ENCODE data around the gene SLC6A11. TPM values are rescaled to one million over a fixed set of nuclear protein-coding genes. Genes with fewer than 3 reads are reported as not detected.

SLC6A11 gene
- total and polyA plus RNA-seq, 9 of the 15 experiments (the other 6 are each of a cell fraction or from before 2014, with no cell fraction given), result 0.04 TPM; not detected in 8

- Histone ChIP-seq H3K4me3 (no peak overlapping the region), H3K4me1 (replicated peaks in 1 of 2; ENCODE audit: control insufficient read depth in 2 of 2, insufficient read depth in 2 of 2, low read length in 2 of 2) (no peaks in the 10 kb centered on the region), H3K9ac (ENCODE audit: insufficient read depth in 1 of 2, low read depth in 2 of 2, low read length in 2 of 2) (no peak overlapping the region), H3K9me3 (replicated peaks; ENCODE audit: control insufficient read depth, insufficient read depth, low read depth, low read length) (no peaks in the 10 kb centered on the region), H3K79me2 (ENCODE audit: control insufficient read depth, insufficient read depth, low read length) (no peaks in the 10 kb centered on the region), H3K27me3 (ENCODE audit: control insufficient read depth in 2 of 2, insufficient read depth in 2 of 2, low read length in 2 of 2) (peaks cover 0 to 10% of the 10 kb centered on the region in 2 experiments; a peak in 3 of 5 replicates), H2AFZ (ENCODE audit: low read depth, low read length) (no peak overlapping the region), H3K9me1 (ENCODE audit: control insufficient read depth, insufficient read depth, low read length) (no peaks in the 10 kb centered on the region), H3K4me2 (ENCODE audit: insufficient read depth, low read length) (no peak overlapping the region), H4K20me1 (replicated peaks; ENCODE audit: control insufficient read depth, insufficient read depth, low read length) (no peaks in the 10 kb centered on the region; the same call in 1 of the 2 replicates), H3K27ac (ENCODE audit: extremely low read depth, low read depth, low read length) (no peak overlapping the region), H3K36me3 (ENCODE audit: control insufficient read depth, insufficient read depth, low read length) (no peaks in the 10 kb centered on the region)
- 0% methylated on average over 1 of the region's 1 CpG for WGBS (ENCODE audit: insufficient coverage, low coverage, missing lambda C conversion rate)
- FAIRE-seq, result no peak
- ATAC-seq, result no peak
- TF ChIP-seq NFRKB (IDR thresholded peaks at IDR 0.05; ENCODE audit: low read depth) (no peak), REST (IDR thresholded peaks at IDR 0.05; ENCODE audit: borderline replicate concordance) (no peak), REST (CRISPR knock-in tag; IDR thresholded peaks at IDR 0.05; ENCODE audit: low read depth) (no peak), CBX1 (IDR thresholded peaks at IDR 0.05; ENCODE audit: low read depth) (no peak), NFIC (IDR thresholded peaks at IDR 0.05) (no peak)
- in situ Hi-C loops (cut with MboI) (no loop called here), intact Hi-C loops (cut with micrococcal nuclease) (no loop called here)
- CTCF ChIA-PET (ENCODE audit: low intra/inter-chr PET ratio), result no interaction called here
- BruUV-seq (replicated peaks), result no TSS peak
- DNase-seq (ENCODE audit: extremely low read depth in 1 of 4, low spot score in 3 of 4), result no peak
- POLR2A ChIA-PET, result no interaction called here
Observed at GRCh38 chr3:10887015-10887414, 71.0 kb downstream of the SLC6A11 start.

All from K562 (cell line).